ENCODE data around the gene SLC51B.

The SLC51B gene

DNA sequence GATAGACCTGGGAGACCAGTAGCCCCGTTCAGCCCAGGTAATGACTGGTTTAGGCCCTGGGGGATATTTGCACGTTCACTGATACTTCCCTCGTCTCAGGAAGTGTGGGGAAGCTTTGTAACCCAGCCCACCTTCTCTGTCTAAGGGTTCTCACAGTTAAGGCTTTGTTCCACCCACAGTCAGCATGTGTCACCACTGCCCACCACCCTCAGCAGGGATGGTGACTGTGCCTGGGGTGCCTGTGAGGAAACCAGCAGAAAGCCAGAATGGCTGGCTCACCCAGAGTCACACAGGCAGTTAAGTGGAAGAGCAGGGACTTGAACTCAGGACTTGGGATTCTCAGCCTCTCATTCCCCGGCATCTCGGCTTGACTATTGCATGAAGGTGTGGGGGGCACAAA lies 36.6 kb downstream of the SLC51B start:
- Histone ChIP-seq H3K27ac (ENCODE audit: low read depth, low read length) (no peak overlapping the region), H3K36me3 (ENCODE audit: control insufficient read depth, insufficient read depth, low read length) (no peaks in the 10 kb centered on the region), H3K9ac (ENCODE audit: low read length) (no peak overlapping the region), H3K4me3 (ENCODE audit: low read length) (no peak overlapping the region), H3K27me3 (ENCODE audit: control insufficient read depth, insufficient read depth, low read length) (no peaks in the 10 kb centered on the region), H3K4me1 (ENCODE audit: control insufficient read depth, insufficient read depth, low read length) (peaks cover 20% of the 10 kb centered on the region)

DNA sequence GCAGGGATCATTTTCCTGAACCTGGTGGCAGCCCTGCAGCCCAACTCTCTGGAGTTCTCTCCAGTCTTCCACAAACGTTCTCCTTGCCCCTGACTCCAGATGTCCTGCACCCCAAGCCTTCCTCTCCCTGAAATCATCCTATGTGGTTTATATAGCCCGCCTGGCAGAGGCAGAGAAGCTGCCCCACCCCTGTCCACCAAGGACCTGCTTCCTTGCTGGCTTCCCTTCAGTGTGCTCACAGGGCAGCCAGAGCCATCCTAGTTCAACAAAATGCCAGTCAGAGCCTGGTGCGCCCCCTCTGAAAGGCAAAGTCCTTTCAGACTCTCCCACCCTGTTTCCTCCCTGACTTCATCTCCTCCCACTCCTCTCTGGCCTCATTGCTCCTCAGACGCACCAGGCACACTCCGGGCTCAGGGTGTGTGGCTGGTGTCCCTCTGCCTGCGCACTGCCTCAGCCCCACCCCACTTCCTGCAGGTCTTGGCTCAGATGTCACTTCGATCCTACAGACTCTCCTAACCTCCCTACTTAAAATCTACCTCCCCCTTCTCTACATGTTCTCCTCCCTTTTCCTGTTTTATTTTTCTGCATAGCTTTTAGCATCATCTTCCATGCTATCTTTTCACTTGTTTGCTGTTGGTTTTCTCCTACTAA lies 37.2 kb downstream of the SLC51B start:
- Histone ChIP-seq H3K4me3 (ENCODE audit: low read length) (peak overlapping the region; percentile 15), H3K4me1 (ENCODE audit: control insufficient read depth, insufficient read depth, low read length) (peaks cover 27% of the 10 kb centered on the region), H3K36me3 (ENCODE audit: control insufficient read depth, insufficient read depth, low read length) (no peaks in the 10 kb centered on the region), H3K9ac (ENCODE audit: low read length) (no peak overlapping the region), H3K27ac (ENCODE audit: low read depth, low read length) (no peak overlapping the region), H3K27me3 (ENCODE audit: control insufficient read depth, insufficient read depth, low read length) (no peaks in the 10 kb centered on the region)

DNA sequence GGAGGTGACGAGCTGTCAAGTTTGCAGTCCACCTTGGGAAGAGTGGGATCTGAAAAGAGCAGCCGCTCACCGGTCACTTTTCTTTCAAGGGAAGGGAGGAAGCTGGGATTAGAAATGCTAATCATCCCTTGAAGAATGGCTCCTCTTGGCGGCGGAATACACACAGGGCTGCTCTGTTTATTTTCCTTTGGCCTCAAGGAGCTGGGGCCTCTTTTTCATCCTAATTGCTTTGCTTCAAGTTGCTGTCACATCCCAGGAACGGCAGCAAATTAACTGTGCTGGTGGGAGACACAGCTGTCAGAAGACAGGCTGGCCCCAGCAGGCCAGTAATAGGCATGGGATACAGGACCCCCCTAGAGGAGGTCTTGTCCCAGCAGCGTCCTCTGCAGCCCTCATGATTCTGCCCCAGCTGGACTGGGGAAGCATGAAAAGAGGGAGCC lies 38.1 kb downstream of the SLC51B start:
- H3K27ac ChIP-seq (ENCODE audit: low read depth, low read length) = peak overlapping the region; percentile 1
- H3K4me1 ChIP-seq (ENCODE audit: control insufficient read depth, insufficient read depth, low read length) = peaks cover 35% of the 10 kb centered on the region
- H3K4me3 ChIP-seq (ENCODE audit: low read length) = no peak overlapping the region
- H3K27me3 ChIP-seq (ENCODE audit: control insufficient read depth, insufficient read depth, low read length) = no peaks in the 10 kb centered on the region
- no peak overlapping the region for H3K9ac ChIP-seq (ENCODE audit: low read length)
- no peaks in the 10 kb centered on the region for H3K36me3 ChIP-seq (ENCODE audit: control insufficient read depth, insufficient read depth, low read length)

GRCh38 chr15:65084500-65085206 lies 39.5 kb downstream of the SLC51B start:
- Histone ChIP-seq H3K36me3 (ENCODE audit: control insufficient read depth, insufficient read depth, low read length) (no peaks in the 10 kb centered on the region), H3K27ac (ENCODE audit: low read depth, low read length) (no peak overlapping the region), H3K9ac (ENCODE audit: low read length) (no peak overlapping the region), H3K27me3 (ENCODE audit: control insufficient read depth, insufficient read depth, low read length) (no peaks in the 10 kb centered on the region), H3K4me3 (ENCODE audit: low read length) (no peak overlapping the region), H3K4me1 (ENCODE audit: control insufficient read depth, insufficient read depth, low read length) (peaks cover 49% of the 10 kb centered on the region)

- H3K9ac ChIP-seq (ENCODE audit: low read length) = no peak overlapping the region
- no peak overlapping the region for H3K4me3 ChIP-seq (ENCODE audit: low read length)
- H3K27me3 ChIP-seq (ENCODE audit: control insufficient read depth, insufficient read depth, low read length) = no peaks in the 10 kb centered on the region
Observed at GRCh38 chr15:65085207-65085753, 40.1 kb downstream of the SLC51B start.

DNA sequence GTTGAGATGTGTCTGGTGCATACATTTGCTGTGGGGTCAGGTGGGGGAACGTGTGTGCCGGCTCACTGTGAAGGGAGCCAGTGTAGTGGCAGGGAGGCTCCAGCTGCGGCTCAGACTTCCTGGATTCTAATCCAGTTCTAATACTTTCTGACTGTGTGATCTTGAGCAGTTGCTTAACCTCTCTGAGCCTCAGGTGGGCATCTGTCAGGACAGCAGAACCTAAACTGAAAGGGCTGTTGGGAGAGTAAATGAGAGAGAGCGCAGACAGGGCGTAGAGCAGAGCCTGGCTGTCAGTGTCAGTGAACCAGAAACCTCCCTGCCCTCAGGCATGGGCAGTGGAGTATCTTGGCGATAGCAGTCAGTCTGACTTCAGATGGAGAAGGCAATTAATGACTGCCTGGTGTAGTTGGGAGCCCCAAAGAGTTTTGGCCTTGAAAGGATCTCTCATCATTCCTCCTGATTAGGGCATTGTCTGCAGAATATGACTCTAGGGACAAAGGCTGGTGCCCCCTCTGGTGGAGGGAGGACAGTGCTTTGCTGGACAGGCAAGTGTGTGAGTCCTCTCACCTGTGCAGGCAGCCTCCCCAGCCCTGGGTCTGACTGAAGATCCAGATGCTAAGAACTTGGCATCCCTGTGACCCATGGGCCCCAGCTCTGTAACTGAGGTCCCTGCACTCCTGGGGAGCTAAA lies 40.9 kb downstream of the SLC51B start:
- no peak overlapping the region for H3K9ac ChIP-seq (ENCODE audit: low read length)
- H3K4me3 ChIP-seq (ENCODE audit: low read length) = no peak overlapping the region
- H3K27me3 ChIP-seq (ENCODE audit: control insufficient read depth, insufficient read depth, low read length) = no peaks in the 10 kb centered on the region
- H3K36me3 ChIP-seq (ENCODE audit: control insufficient read depth, insufficient read depth, low read length) = no peaks in the 10 kb centered on the region
- peak overlapping the region; percentile 95 for H3K27ac ChIP-seq (ENCODE audit: low read depth, low read length)
- H3K4me1 ChIP-seq (ENCODE audit: control insufficient read depth, insufficient read depth, low read length) = peaks cover 50% of the 10 kb centered on the region

More at GRCh38 chr15:65085207-65085753, 40.1 kb downstream of the SLC51B start:
- Histone ChIP-seq H3K4me1 (ENCODE audit: control insufficient read depth, insufficient read depth, low read length) (peaks cover 50% of the 10 kb centered on the region), H3K36me3 (ENCODE audit: control insufficient read depth, insufficient read depth, low read length) (no peaks in the 10 kb centered on the region), H3K27ac (ENCODE audit: low read depth, low read length) (no peak overlapping the region)

- H3K27ac ChIP-seq (ENCODE audit: low read depth, low read length) = peak overlapping the region; percentile 95
- no peak overlapping the region for H3K4me3 ChIP-seq (ENCODE audit: low read length)
- no peak overlapping the region for H3K9ac ChIP-seq (ENCODE audit: low read length)
Observed at GRCh38 chr15:65086680-65087111, 41.5 kb downstream of the SLC51B start.

DNA sequence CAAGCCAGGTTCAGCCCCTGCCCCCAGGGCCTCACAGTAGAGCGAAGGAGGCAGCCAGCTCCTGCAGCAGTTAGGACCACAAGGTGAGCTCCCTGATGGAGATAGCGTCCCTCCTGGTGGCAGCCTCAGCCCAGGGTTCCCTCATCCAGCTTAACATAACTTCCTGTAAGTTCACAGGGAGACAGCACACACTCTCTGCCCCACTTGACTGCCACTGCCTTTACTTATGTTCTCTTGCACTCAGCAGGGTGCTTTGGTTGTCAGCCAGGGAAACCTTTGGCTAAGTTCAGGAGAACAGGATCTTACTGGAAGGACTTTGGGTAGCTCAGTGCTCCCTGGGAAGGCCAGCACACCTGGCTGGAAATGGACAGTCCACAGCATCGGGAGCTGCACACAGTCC lies 42.2 kb downstream of the SLC51B start:
- peak overlapping the region; percentile 95 for H3K27ac ChIP-seq (ENCODE audit: low read depth, low read length)
- no peak overlapping the region for H3K4me3 ChIP-seq (ENCODE audit: low read length)
- H3K27me3 ChIP-seq (ENCODE audit: control insufficient read depth, insufficient read depth, low read length) = no peaks in the 10 kb centered on the region
- no peaks in the 10 kb centered on the region for H3K36me3 ChIP-seq (ENCODE audit: control insufficient read depth, insufficient read depth, low read length)
- H3K9ac ChIP-seq (ENCODE audit: low read length) = no peak overlapping the region
- H3K4me1 ChIP-seq (ENCODE audit: control insufficient read depth, insufficient read depth, low read length) = peaks cover 54% of the 10 kb centered on the region

More at GRCh38 chr15:65086680-65087111, 41.5 kb downstream of the SLC51B start:
- no peaks in the 10 kb centered on the region for H3K36me3 ChIP-seq (ENCODE audit: control insufficient read depth, insufficient read depth, low read length)
- H3K27me3 ChIP-seq (ENCODE audit: control insufficient read depth, insufficient read depth, low read length) = no peaks in the 10 kb centered on the region
- H3K4me1 ChIP-seq (ENCODE audit: control insufficient read depth, insufficient read depth, low read length) = peaks cover 50% of the 10 kb centered on the region

DNA sequence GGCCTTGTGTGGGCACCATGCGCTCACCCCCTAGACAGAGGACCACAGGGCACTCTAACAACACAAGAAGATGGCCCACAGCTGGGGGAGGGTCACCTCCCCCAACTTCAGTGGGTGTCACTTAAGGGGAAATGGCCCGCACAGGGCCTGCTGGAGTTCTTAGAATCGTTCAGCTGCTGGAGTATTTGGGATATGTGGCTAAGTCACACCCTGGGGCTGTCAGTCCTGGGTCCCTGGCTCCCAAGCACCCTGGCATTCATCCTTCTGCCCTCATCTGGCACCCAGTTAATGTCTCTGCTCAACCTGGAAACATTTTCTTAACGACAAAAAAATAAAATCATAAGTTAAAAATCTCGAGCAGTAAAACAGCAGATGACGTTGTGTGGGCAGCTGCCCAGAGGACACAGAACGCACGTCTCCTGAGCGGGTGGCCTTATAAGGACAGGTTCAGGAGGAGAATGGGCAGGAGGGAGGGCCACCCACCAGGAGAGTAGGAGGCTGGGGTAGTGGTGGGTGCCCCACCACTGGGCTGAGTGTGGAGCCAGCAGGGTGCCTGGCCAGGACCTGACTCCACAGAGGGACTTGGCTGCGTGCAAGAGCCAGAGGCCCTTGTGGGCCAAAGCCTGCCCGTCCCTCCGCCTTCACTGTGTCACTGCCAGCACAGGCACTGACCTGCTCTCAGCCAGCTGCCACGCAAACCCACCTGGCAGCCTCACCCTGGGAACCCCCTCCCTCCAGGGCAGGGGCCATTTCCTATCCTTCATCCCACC lies 42.9 kb downstream of the SLC51B start:
- H3K27ac ChIP-seq (ENCODE audit: low read depth, low read length) = peak overlapping the region; percentile 95
- peaks cover 48% of the 10 kb centered on the region for H3K4me1 ChIP-seq (ENCODE audit: control insufficient read depth, insufficient read depth, low read length)
- peak overlapping the region; percentile 56 for H3K9ac ChIP-seq (ENCODE audit: low read length)

GRCh38 chr15:65088643-65089021 lies 43.4 kb downstream of the SLC51B start:
- H3K9ac ChIP-seq (ENCODE audit: low read length) = peak overlapping the region; percentile 56
- H3K27me3 ChIP-seq (ENCODE audit: control insufficient read depth, insufficient read depth, low read length) = no peaks in the 10 kb centered on the region
- peaks cover 43% of the 10 kb centered on the region for H3K4me1 ChIP-seq (ENCODE audit: control insufficient read depth, insufficient read depth, low read length)
- no peaks in the 10 kb centered on the region for H3K36me3 ChIP-seq (ENCODE audit: control insufficient read depth, insufficient read depth, low read length)
- H3K27ac ChIP-seq (ENCODE audit: low read depth, low read length) = peak overlapping the region; percentile 95
- peak overlapping the region; percentile 37 for H3K4me3 ChIP-seq (ENCODE audit: low read length)

More for the DNA sequence above, 42.9 kb downstream of the SLC51B start:
- Histone ChIP-seq H3K36me3 (ENCODE audit: control insufficient read depth, insufficient read depth, low read length) (no peaks in the 10 kb centered on the region), H3K4me3 (ENCODE audit: low read length) (peak overlapping the region; percentile 37), H3K27me3 (ENCODE audit: control insufficient read depth, insufficient read depth, low read length) (no peaks in the 10 kb centered on the region)

DNA sequence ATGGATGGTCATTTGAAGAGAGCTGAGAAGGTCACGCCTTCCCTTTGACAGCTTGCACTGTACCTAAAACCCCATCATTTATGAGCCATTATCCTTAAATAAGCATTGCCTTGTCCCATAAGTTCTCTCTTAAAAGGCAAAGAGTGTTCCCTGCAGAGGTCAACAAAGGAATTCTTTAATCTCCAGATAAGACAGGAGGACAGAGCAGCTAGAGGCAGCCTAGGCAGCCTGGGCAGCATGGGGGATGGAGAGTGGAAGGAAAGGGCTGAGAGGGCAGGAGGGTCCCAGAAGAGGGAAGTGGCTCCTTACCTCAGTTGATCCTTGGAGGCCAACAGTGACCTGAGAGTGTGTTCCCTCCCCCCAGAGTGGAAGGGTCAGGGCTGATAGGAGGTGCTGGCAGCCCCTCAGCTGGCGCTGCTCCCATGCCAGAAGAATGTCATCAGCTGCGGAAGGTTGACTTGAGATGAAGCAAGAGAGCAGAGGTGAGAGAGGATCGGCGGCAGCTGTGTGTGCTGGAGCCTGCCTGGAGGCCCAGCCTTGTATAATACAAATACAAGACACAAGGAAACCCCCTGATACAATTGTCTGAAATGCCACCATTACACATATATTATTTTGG lies 44.1 kb downstream of the SLC51B start:
- H3K27ac ChIP-seq (ENCODE audit: low read depth, low read length) = peak overlapping the region; percentile 95
- no peak overlapping the region for H3K9ac ChIP-seq (ENCODE audit: low read length)
- H3K27me3 ChIP-seq (ENCODE audit: control insufficient read depth, insufficient read depth, low read length) = no peaks in the 10 kb centered on the region
- no peaks in the 10 kb centered on the region for H3K36me3 ChIP-seq (ENCODE audit: control insufficient read depth, insufficient read depth, low read length)
- H3K4me1 ChIP-seq (ENCODE audit: control insufficient read depth, insufficient read depth, low read length) = peaks cover 41% of the 10 kb centered on the region
- no peak overlapping the region for H3K4me3 ChIP-seq (ENCODE audit: low read length)

Measured in rectal smooth muscle tissue (tissue), 1 donor.